GM18511 (cell line): ENCODE data around the gene TH.

ENCODE experiments used
- ATAC-seq: cut with Tn5 transposase; IDR thresholded peaks from one replicate; pipeline ENCODE4 v1.9.1; 2021; ENCODE audit warnings: mild to moderate bottlenecking, moderate library complexity; ENCODE audit not compliant: unreplicated experiment

Gene TH

GRCh38 chr11:2143799-2144543 is 27.6 kb downstream of the TH start:
- no peak for ATAC-seq

GRCh38 chr11:2143477-2143798 is 28.2 kb downstream of the TH start:
- ATAC-seq, result no peak

- no peak for ATAC-seq
Observed at GRCh38 chr11:2142762-2143202, 28.8 kb downstream of the TH start.

GRCh38 chr11:2142300-2142759 is 29.3 kb downstream of the TH start:
- ATAC-seq, result no peak

- no peak for ATAC-seq
Observed at GRCh38 chr11:2140411-2141400, 30.9 kb downstream of the TH start.

GRCh38 chr11:2139621-2140337 is 31.8 kb downstream of the TH start:
- ATAC-seq, result no peak

GRCh38 chr11:2139123-2139521 is 32.5 kb downstream of the TH start, which contains the start of gene IGF2:
IGF2 (minus strand) TSS chr11:2139389; CDS start chr11:2135523, 3,866 bp downstream.
- ATAC-seq, result no peak

- ATAC-seq, result no peak
Observed at GRCh38 chr11:2138431-2139122, 33.0 kb downstream of the TH start.

GRCh38 chr11:2138068-2138430 is 33.6 kb downstream of the TH start:
- ATAC-seq, result no peak

- ATAC-seq, result no peak
Observed at GRCh38 chr11:2137202-2138067, 34.2 kb downstream of the TH start.

- no peak for ATAC-seq
Observed at GRCh38 chr11:2136952-2137201, 34.7 kb downstream of the TH start.

GRCh38 chr11:2136209-2136951 is 35.2 kb downstream of the TH start:
- no peak for ATAC-seq

GRCh38 chr11:2135648-2136201 is 35.9 kb downstream of the TH start:
- no peak for ATAC-seq

- ATAC-seq, result no peak
Observed at GRCh38 chr11:2135018-2135569, 36.5 kb downstream of the TH start.

- ATAC-seq, result no peak
Observed at GRCh38 chr11:2134022-2135010, 37.3 kb downstream of the TH start.

GRCh38 chr11:2133241-2134021 is 38.2 kb downstream of the TH start:
- ATAC-seq, result no peak

- no peak for ATAC-seq
Observed at GRCh38 chr11:2132874-2133240, 38.8 kb downstream of the TH start.
